Skin epidermis (tissue), 12 donors: ENCODE results near the gene ELP4.

Source experiments
- H3K27ac ChIP-seq, 21 experiments: fragments of 200-600 bp; sonication (generic) in 11 of 21; one replicate each; pipeline ENCODE4 v1.5.0; 2020; ENCODE audit warnings: mild to moderate bottlenecking in 3 of 21, inconsistent platforms in 2 of 21, moderate library complexity in 2 of 21
- H3K4me3 ChIP-seq, 7 experiments: fragments of 200-600 bp; sonication (generic) in 2 of 7; one replicate each; pipeline ENCODE4 v1.5.0; 2020; ENCODE audit warnings: inconsistent platforms in 2 of 7, mild to moderate bottlenecking in 2 of 7, moderate library complexity in 1 of 7

ELP4 gene

DNA sequence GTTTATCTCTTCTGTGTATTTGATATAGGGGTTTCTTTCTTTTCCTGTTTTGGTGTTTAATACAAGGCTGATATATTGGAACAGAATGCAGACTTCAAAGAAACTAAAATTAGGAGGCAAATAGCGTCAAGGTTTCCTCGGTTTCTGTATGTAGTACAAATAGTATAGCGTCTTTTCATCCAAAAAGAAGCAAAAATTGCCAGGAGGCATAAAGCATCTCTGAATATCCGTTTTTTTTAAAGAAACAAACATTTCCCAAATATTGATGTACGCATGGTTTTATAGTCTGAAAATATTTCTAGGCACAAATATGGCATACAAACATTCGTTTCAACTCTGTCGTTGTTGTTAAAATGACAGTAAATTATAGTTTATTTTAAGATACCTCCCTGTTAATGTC lies 318.6 kb downstream of the ELP4 start:
- H3K27ac ChIP-seq = no peak overlapping the region
- no peak overlapping the region for H3K4me3 ChIP-seq

DNA sequence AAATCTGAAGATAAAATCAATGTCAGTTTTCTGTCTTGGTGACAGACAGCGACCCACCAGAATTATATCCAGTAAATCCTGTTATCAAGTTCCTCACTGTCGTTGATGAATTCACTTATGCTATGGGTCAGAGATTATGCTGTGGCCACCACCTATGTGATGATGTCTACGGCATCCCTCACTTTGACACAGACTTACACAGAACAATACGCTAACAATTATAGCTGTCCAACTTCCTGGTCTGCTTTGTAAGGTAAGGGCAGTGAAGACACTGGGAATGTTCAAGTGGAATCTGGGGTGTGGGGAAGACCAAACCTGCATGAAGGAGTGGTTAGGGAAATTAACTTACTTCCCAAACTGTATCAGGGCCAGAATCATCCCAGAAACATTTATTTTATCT lies 320.8 kb downstream of the ELP4 start:
- no peak overlapping the region for H3K4me3 ChIP-seq
- no peak overlapping the region for H3K27ac ChIP-seq

DNA sequence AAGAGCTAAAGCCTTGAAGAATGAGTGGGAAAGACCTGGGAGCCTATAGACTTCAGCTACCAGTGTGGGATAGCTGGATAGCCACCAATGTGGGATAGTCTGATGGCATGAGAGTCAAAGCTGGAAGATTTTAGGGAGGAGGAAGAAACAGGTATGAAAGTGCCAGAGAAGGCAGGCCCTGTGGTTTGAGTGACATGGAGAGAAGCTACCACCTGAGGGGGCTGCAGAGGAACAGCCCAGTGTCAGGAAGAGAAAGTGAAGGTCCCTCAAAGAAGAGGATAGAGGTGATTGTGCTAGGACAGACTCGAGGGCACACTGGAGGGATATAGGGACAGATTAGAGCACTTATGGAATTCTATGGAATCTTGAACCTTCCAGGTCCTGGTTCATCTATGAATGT lies 324.7 kb downstream of the ELP4 start:
- H3K4me3 ChIP-seq = no peak overlapping the region
- H3K27ac ChIP-seq = no peak overlapping the region
